WTC11 (cell line): ENCODE data around the gene ZDHHC8. TPM values are rescaled to one million over a fixed set of nuclear protein-coding genes. Genes with fewer than 3 reads are reported as not detected.

Experiments used
- ATAC-seq: fragments of 200-7000 bp; cut with Tn5 transposase; 2 replicates; pipeline ENCODE4 v1.10.0; 2021; ENCODE audit warnings: mild to moderate bottlenecking, moderate library complexity
- CTCF ChIA-PET: fragments of 300-600 bp; sonication (Branson Sonifier 250); formaldehyde crosslinking; loops from one replicate; lab custom pipeline; 2021; ENCODE audit warnings: antibody characterized with exemption; lab: Charles Lee
- POLR2A ChIA-PET: fragments of 350-600 bp; sonication (Branson Sonifier 250); formaldehyde crosslinking; loops from one replicate; lab custom pipeline; 2021; ENCODE audit warnings: antibody characterized with exemption; lab: Charles Lee
- DNase-seq: peaks from one replicate; pipeline ENCODE4 v3.0.0; 2021; ENCODE audit warnings: low spot score
- H3K27ac Mint-ChIP-seq: 2 replicates; pipeline ENCODE4 v1.8.0; 2021; ENCODE audit warnings: mixed read lengths
- H3K27me3 Mint-ChIP-seq: 2 replicates; pipeline ENCODE4 v1.8.0; 2021; ENCODE audit warnings: low read depth, mild to moderate bottlenecking, moderate library complexity, mixed read lengths
- H3K36me3 Mint-ChIP-seq: 2 replicates; pipeline ENCODE4 v1.8.0; 2021; ENCODE audit warnings: mixed read lengths
- H3K4me1 Mint-ChIP-seq: 2 replicates; pipeline ENCODE4 v1.8.0; 2022; ENCODE audit warnings: mixed read lengths
- H3K4me3 Mint-ChIP-seq: 2 replicates; pipeline ENCODE4 v1.8.0; 2021; ENCODE audit warnings: mild to moderate bottlenecking, moderate library complexity, mixed read lengths
- H3K9me3 Mint-ChIP-seq: 2 replicates; pipeline ENCODE4 v1.8.0; 2021; ENCODE audit warnings: mixed read lengths
- EMX1 ChIP-seq: fragments of 250-450 bp; sonication (Bioruptor Pico); IDR thresholded peaks from 2 replicates; pipeline ENCODE4 v1.8.0; 2021; ENCODE audit warnings: mild to moderate bottlenecking
- KAT7 ChIP-seq: sonication (generic); formaldehyde crosslinking; IDR thresholded peaks from 2 replicates; pipeline ENCODE4 v1.8.1; 2023; ENCODE audit warnings: missing genetic modification reagents, mild to moderate bottlenecking, borderline replicate concordance
- NFYB ChIP-seq: sonication (generic); formaldehyde crosslinking; conservative IDR thresholded peaks from 2 replicates; pipeline ENCODE4 v1.8.0; 2022; ENCODE audit warnings: low read depth, missing genetic modification reagents
- PRRX2 ChIP-seq: fragments of 250-450 bp; sonication (Bioruptor Pico); IDR thresholded peaks from 2 replicates; pipeline ENCODE4 v1.8.0; 2021; ENCODE audit warnings: mild to moderate bottlenecking
- TP53 ChIP-seq: sonication (generic); formaldehyde crosslinking; IDR thresholded peaks from 2 replicates; pipeline ENCODE4 v1.8.1; 2023; ENCODE audit warnings: mild to moderate bottlenecking, missing genetic modification reagents
- ZNF671 ChIP-seq: fragments of 250-450 bp; sonication (Bioruptor Pico); IDR thresholded peaks from 2 replicates; pipeline ENCODE4 v1.8.0; 2021; ENCODE audit warnings: mild to moderate bottlenecking
- total RNA-seq: library from RNA; stranded (reverse); gene quantifications from 3 replicates; pipeline ENCODE4 v1.2.3, GENCODE V29; 2021
- TF ChIP-seq, protein P1 (sequence below): sonication (generic); formaldehyde crosslinking; IDR thresholded peaks from 2 replicates; pipeline ENCODE4 v1.8.1; 2023; ENCODE audit warnings: mild to moderate bottlenecking, moderate library complexity, missing genetic modification reagents
- TF ChIP-seq, protein P2 (sequence below): sonication (generic); formaldehyde crosslinking; IDR thresholded peaks from 2 replicates; pipeline ENCODE4 v1.8.1; 2023; ENCODE audit warnings: mild to moderate bottlenecking, missing genetic modification reagents, moderate library complexity
- TF ChIP-seq, protein P3 (sequence below): sonication (generic); formaldehyde crosslinking; IDR thresholded peaks from 2 replicates; pipeline ENCODE4 v1.8.0; 2023; ENCODE audit warnings: mild to moderate bottlenecking, missing genetic modification reagents
- TF ChIP-seq, protein P4 (sequence below): sonication (generic); formaldehyde crosslinking; IDR thresholded peaks from 2 replicates; pipeline ENCODE4 v1.8.1; 2022; ENCODE audit warnings: missing genetic modification reagents, borderline replicate concordance
- TF ChIP-seq, protein P5 (sequence below): fragments of 250-450 bp; sonication (Bioruptor Pico); IDR thresholded peaks from 2 replicates; pipeline ENCODE4 v1.9.0; 2021; ENCODE audit warnings: mild to moderate bottlenecking
- TF ChIP-seq, protein P6 (sequence below): fragments of 250-450 bp; sonication (Bioruptor Pico); IDR thresholded peaks from 2 replicates; pipeline ENCODE4 v1.9.0; 2021; ENCODE audit warnings: mild to moderate bottlenecking
- TF ChIP-seq, protein P7 (sequence below): sonication (generic); formaldehyde crosslinking; IDR thresholded peaks from 2 replicates; pipeline ENCODE4 v1.8.0; 2022; ENCODE audit warnings: missing genetic modification reagents
- TF ChIP-seq, protein P8 (sequence below): sonication (generic); formaldehyde crosslinking; IDR thresholded peaks from 2 replicates; pipeline ENCODE4 v1.8.0; 2022; ENCODE audit warnings: mild to moderate bottlenecking, missing genetic modification reagents

Gene ZDHHC8
- total RNA-seq, 1 experiment from 2014 or later, result 79.7 TPM

DNA sequence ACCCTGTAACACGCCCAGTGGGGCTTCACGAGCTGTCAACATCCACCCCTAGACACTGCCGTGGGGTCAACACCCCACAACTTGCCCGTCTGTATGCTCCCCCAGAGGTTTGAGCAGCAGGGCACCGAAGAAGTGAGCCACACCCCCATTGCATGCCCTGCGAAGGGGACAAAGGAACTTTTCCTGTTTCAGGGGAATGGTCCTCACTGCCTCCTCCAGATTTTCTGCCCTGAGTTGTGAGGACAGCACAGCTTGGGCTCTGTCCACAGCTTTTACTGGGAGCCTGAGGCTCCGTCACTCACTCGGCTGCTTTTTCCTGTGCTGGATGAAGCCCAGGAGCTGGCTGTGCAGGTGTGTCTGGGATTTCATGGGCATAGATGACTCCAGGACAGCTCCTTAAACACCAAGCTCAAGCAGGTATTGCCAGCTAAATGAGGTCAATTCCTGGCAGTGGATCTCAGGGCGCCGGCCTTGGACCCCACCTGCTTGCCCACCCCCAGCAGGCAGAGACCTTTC lies 59.5 kb downstream of the ZDHHC8 start (continued):
- TF ChIP-seq, protein P1, sequence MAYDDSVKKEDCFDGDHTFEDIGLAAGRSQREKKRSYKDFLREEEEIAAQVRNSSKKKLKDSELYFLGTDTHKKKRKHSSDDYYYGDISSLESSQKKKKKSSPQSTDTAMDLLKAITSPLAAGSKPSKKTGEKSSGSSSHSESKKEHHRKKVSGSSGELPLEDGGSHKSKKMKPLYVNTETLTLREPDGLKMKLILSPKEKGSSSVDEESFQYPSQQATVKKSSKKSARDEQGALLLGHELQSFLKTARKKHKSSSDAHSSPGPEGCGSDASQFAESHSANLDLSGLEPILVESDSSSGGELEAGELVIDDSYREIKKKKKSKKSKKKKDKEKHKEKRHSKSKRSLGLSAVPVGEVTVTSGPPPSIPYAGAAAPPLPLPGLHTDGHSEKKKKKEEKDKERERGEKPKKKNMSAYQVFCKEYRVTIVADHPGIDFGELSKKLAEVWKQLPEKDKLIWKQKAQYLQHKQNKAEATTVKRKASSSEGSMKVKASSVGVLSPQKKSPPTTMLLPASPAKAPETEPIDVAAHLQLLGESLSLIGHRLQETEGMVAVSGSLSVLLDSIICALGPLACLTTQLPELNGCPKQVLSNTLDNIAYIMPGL (CRISPR knock-in tag), result no peak

DNA sequence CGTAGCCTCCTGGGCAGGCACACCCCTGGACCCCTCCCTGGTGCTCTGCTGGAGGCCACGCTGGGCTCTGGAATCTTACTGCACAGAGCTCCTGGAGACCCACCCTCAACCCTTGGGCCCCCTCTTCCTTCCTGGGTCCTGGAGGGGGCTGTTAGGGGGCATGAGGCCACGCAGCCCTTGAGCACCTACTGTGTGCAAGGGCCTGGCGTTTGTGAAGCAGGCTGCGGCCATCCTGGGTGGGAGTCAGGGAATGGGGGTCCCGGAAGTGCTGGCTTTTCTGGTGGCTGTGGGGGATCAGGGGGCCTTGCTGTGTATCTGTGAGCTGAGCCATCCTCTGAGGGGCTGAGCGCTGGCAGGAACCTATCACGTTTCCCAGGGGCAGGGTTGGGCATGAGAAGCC lies 60.2 kb downstream of the ZDHHC8 start:
- H3K36me3 Mint-ChIP-seq, result no peaks in the 10 kb centered on the region
- ATAC-seq (no peak), DNase-seq (no peak)
- no peak overlapping the region for H3K27ac Mint-ChIP-seq
- CTCF ChIA-PET, result interaction anchor here (2.0 kb wide), 1 partner anchor 47 kb away, joined by 13 read pairs; no protein-coding TSS in a partner anchor
- POLR2A ChIA-PET, result no interaction called here
- no peak overlapping the region for H3K4me3 Mint-ChIP-seq
- TF ChIP-seq, protein P2, sequence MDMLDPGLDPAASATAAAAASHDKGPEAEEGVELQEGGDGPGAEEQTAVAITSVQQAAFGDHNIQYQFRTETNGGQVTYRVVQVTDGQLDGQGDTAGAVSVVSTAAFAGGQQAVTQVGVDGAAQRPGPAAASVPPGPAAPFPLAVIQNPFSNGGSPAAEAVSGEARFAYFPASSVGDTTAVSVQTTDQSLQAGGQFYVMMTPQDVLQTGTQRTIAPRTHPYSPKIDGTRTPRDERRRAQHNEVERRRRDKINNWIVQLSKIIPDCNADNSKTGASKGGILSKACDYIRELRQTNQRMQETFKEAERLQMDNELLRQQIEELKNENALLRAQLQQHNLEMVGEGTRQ (CRISPR knock-in tag), result no peak
- no peak for TF ChIP-seq NFYB (CRISPR knock-in tag)
- no peaks in the 10 kb centered on the region for H3K27me3 Mint-ChIP-seq
- H3K4me1 Mint-ChIP-seq, result no peaks in the 10 kb centered on the region
- H3K9me3 Mint-ChIP-seq, result no peaks in the 10 kb centered on the region

DNA sequence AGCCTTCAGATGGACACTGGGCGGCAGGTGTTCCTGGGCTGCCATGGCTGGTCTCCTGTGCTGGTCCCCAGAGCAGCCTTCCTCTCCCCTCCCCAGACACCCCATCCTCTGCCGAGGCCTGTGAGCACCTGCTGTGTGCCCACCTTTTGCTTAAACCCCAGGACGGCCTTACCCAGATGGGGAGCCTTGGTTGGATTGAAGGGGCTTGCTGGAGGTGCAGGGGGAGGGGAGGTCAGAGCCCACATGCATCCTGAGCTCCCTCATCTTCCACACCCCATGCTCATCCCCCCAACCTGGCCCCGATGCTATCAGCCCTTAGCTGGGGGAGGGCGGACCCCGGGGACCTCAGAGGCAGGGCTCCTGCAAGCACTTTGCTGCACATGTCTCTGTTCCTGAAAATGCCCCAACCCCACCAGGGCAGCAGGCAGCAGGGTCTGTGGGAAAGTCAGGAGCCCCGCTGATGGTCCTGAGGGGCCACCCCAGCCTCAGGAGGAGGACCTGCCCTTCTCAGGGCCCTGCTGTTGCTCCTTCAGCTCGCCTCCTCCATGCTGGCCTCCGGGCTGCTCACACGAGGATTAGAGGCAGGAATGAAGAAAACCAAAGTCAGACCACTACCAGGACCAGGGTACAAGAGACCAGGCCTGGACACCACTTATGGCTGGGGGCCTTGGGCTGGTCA lies 60.8 kb downstream of the ZDHHC8 start:
- no peak for ATAC-seq
- no peaks in the 10 kb centered on the region for H3K36me3 Mint-ChIP-seq
- no peaks in the 10 kb centered on the region for H3K9me3 Mint-ChIP-seq
- TF ChIP-seq ZNF671 (CRISPR knock-in tag), result no peak
- TF ChIP-seq KAT7, result no peak
- TF ChIP-seq, protein P3, sequence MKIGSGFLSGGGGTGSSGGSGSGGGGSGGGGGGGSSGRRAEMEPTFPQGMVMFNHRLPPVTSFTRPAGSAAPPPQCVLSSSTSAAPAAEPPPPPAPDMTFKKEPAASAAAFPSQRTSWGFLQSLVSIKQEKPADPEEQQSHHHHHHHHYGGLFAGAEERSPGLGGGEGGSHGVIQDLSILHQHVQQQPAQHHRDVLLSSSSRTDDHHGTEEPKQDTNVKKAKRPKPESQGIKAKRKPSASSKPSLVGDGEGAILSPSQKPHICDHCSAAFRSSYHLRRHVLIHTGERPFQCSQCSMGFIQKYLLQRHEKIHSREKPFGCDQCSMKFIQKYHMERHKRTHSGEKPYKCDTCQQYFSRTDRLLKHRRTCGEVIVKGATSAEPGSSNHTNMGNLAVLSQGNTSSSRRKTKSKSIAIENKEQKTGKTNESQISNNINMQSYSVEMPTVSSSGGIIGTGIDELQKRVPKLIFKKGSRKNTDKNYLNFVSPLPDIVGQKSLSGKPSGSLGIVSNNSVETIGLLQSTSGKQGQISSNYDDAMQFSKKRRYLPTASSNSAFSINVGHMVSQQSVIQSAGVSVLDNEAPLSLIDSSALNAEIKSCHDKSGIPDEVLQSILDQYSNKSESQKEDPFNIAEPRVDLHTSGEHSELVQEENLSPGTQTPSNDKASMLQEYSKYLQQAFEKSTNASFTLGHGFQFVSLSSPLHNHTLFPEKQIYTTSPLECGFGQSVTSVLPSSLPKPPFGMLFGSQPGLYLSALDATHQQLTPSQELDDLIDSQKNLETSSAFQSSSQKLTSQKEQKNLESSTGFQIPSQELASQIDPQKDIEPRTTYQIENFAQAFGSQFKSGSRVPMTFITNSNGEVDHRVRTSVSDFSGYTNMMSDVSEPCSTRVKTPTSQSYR (CRISPR knock-in tag), result no peak
- TF ChIP-seq, protein P4, sequence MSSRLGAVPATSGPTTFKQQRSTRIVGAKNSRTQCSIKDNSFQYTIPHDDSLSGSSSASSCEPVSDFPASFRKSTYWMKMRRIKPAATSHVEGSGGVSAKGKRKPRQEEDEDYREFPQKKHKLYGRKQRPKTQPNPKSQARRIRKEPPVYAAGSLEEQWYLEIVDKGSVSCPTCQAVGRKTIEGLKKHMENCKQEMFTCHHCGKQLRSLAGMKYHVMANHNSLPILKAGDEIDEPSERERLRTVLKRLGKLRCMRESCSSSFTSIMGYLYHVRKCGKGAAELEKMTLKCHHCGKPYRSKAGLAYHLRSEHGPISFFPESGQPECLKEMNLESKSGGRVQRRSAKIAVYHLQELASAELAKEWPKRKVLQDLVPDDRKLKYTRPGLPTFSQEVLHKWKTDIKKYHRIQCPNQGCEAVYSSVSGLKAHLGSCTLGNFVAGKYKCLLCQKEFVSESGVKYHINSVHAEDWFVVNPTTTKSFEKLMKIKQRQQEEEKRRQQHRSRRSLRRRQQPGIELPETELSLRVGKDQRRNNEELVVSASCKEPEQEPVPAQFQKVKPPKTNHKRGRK (CRISPR knock-in tag), result no peak
- TF ChIP-seq PRRX2, result no peak
- TF ChIP-seq, protein P5, sequence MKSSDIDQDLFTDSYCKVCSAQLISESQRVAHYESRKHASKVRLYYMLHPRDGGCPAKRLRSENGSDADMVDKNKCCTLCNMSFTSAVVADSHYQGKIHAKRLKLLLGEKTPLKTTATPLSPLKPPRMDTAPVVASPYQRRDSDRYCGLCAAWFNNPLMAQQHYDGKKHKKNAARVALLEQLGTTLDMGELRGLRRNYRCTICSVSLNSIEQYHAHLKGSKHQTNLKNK (CRISPR knock-in tag), result no peak
- TF ChIP-seq, protein P6, sequence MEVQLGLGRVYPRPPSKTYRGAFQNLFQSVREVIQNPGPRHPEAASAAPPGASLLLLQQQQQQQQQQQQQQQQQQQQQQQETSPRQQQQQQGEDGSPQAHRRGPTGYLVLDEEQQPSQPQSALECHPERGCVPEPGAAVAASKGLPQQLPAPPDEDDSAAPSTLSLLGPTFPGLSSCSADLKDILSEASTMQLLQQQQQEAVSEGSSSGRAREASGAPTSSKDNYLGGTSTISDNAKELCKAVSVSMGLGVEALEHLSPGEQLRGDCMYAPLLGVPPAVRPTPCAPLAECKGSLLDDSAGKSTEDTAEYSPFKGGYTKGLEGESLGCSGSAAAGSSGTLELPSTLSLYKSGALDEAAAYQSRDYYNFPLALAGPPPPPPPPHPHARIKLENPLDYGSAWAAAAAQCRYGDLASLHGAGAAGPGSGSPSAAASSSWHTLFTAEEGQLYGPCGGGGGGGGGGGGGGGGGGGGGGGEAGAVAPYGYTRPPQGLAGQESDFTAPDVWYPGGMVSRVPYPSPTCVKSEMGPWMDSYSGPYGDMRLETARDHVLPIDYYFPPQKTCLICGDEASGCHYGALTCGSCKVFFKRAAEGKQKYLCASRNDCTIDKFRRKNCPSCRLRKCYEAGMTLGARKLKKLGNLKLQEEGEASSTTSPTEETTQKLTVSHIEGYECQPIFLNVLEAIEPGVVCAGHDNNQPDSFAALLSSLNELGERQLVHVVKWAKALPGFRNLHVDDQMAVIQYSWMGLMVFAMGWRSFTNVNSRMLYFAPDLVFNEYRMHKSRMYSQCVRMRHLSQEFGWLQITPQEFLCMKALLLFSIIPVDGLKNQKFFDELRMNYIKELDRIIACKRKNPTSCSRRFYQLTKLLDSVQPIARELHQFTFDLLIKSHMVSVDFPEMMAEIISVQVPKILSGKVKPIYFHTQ (CRISPR knock-in tag), result no peak
- TF ChIP-seq TP53 (CRISPR knock-in tag), result no peak
- TF ChIP-seq, protein P7, sequence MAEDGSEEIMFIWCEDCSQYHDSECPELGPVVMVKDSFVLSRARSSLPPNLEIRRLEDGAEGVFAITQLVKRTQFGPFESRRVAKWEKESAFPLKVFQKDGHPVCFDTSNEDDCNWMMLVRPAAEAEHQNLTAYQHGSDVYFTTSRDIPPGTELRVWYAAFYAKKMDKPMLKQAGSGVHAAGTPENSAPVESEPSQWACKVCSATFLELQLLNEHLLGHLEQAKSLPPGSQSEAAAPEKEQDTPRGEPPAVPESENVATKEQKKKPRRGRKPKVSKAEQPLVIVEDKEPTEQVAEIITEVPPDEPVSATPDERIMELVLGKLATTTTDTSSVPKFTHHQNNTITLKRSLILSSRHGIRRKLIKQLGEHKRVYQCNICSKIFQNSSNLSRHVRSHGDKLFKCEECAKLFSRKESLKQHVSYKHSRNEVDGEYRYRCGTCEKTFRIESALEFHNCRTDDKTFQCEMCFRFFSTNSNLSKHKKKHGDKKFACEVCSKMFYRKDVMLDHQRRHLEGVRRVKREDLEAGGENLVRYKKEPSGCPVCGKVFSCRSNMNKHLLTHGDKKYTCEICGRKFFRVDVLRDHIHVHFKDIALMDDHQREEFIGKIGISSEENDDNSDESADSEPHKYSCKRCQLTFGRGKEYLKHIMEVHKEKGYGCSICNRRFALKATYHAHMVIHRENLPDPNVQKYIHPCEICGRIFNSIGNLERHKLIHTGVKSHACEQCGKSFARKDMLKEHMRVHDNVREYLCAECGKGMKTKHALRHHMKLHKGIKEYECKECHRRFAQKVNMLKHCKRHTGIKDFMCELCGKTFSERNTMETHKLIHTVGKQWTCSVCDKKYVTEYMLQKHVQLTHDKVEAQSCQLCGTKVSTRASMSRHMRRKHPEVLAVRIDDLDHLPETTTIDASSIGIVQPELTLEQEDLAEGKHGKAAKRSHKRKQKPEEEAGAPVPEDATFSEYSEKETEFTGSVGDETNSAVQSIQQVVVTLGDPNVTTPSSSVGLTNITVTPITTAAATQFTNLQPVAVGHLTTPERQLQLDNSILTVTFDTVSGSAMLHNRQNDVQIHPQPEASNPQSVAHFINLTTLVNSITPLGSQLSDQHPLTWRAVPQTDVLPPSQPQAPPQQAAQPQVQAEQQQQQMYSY (CRISPR knock-in tag), result no peak
- TF ChIP-seq EMX1 (CRISPR knock-in tag), result no peak
- TF ChIP-seq, protein P8, sequence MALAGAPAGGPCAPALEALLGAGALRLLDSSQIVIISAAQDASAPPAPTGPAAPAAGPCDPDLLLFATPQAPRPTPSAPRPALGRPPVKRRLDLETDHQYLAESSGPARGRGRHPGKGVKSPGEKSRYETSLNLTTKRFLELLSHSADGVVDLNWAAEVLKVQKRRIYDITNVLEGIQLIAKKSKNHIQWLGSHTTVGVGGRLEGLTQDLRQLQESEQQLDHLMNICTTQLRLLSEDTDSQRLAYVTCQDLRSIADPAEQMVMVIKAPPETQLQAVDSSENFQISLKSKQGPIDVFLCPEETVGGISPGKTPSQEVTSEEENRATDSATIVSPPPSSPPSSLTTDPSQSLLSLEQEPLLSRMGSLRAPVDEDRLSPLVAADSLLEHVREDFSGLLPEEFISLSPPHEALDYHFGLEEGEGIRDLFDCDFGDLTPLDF (CRISPR knock-in tag), result no peak
- H3K4me3 Mint-ChIP-seq, result no peak overlapping the region
- H3K4me1 Mint-ChIP-seq, result no peaks in the 10 kb centered on the region
- DNase-seq, result no peak
- POLR2A ChIA-PET, result no interaction called here
- H3K27ac Mint-ChIP-seq, result no peak overlapping the region
- H3K27me3 Mint-ChIP-seq, result no peaks in the 10 kb centered on the region
- CTCF ChIA-PET, result interaction anchor here (0.7 to 5.7 kb wide), 7 partner anchors 16 to 54 kb away, joined by 3 to 25 read pairs (median 12); no protein-coding TSS in a partner anchor
